RKO (cell line): ENCODE results near the gene HNRNPC.
A peak's percentile ranks its signal among the peaks of the same experiment; 100 is the strongest.
"Not testable (repeated sequence)": the region's sequence is repeated elsewhere in the genome, so short reads cannot be mapped to it uniquely, and the experiment has no call there.

Source experiments
- DNase-seq: peaks from one replicate; pipeline ENCODE4 v3.0.0-alpha.2; 2016; ENCODE audit warnings: low spot score

Gene HNRNPC

DNA sequence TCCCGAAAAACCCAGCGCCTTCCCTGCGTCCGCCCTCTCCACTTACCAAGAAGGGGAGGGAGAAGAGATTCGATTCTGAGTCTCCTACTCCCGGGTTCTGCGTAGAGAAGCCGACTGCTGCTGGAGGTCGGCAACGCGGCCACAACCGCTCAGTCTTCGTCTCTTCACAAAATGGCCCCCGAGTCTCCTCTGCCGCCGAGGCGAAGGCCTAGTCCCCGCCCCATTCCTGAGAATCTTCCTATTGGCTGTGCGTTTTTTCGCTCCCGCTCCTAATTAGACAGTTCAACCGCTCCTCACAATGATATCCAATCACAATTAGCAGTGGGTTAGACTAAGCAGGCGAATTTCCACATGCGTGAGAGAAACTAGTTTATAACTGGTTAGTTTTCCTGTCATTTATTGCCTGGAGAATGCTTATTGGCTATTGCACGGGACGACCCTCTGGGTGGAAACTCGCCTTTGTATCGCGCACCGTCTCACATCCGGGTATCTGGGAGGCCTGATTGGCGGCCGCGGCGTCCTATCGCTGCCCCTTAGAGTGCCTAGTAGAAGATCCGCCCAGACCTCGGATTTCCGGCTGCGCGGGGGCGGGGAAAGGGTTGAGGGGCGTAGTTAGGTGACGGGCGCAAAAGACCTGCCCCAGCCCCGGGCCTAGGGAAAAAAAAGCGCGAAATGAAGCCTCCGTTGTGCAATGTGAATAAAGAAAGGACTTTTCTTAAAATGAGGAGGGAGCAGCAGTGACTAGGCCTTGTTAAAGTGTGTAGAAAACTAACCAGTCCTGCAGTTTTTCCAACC, at the start of gene HNRNPC:
Gene HNRNPC (minus strand): TSS at position 191 of the 795 bp plus-strand sequence. CDS start 35,249 bp downstream, outside the sequence.
- DNase-seq: peak; percentile 100

DNA sequence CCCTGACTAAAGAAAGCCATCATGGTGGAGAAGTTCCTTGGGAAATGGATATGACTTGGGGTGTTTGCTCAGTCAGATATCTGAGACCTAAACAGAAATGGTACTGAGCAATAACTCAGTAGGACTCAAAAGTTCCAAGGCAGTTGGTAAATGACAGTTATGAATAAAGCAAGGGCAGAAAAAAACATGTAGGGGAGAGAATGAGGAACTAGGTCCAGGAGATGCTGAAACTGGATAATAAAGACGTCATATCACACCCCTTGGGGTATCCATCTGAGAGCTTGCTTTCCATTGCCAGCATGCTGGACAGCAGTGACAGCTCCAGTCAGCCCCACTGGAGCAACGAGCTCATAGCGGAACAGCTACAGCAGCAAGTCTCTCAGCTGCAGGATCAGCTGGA, 48.2 kb upstream of the HNRNPC start:
- no peak for DNase-seq

DNA sequence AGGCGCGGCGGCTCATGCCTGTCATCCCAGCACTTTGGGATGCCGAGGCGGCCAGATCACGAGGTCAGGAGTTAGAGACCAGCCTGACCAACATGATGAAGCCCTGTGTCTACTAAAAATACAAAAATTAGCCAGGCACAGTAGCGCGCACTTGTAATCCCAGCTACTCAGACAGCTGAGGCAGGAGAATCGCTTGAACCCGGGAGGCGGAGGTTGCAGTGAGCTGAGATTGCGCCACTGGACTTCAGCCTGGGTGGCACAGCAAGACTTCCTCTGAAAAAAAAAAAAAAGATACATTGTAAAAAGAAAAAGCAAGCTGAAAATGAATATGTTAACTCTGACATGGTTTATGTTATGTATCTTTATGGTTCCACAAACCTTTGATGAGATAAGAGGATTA, 44.3 kb upstream of the HNRNPC start:
- no peak for DNase-seq

DNA sequence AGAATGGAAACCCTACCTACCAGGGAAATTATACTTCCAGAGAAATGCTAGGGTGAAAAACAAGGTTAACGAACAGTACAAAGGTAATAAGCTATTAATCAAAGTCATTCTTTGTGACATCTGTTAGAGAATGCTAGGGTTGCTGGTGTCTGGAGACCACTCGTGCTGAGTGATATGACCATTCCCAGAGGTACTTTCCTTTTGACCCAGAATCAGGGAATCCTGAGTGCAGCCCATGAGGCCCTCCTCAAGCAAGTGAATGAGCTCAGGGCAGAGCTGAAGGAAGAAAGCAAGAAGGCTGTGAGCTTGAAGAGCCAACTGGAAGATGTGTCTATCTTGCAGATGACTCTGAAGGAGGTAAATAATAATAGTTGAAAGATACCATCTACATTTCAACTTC, 42.4 kb upstream of the HNRNPC start:
- DNase-seq: no peak

DNA sequence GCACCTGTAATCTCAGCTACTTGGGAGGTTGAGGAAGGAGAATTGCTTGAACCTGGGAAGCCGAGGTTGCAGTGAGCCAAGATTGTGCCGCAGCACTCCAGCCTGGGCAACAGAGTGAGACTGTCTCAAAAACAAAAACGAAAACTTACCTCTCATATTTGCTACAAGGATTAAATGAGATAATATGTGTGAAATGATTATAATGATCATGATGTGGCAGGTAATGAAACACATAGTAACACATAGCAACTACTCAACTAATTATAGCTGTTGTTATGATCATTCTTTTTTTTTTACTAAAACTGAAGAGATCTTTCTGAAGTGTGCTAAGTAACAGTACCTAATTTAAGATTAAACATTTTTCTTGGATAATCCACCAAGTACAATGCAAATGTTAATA, 40.7 kb upstream of the HNRNPC start:
- no peak for DNase-seq

DNA sequence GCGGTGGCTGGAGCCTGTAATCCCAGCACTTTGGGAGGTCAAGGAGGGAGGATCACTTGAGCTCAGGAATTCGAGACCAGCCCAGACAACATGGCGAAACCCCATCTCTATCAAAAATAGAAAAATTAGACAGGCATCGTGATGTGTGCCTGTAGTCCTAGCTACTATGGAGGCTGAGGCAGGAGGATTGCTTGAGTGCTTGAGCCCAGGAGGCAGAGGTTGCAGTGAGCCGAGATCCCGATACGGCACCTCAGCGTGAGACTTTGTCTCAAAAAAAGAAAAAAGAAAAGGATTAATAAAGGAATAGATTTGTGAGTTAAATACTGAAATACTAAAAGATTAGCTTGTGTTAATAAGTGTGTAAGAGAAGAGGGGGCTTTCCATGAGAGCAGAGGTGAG, 40.0 kb upstream of the HNRNPC start:
- DNase-seq: no peak

DNA sequence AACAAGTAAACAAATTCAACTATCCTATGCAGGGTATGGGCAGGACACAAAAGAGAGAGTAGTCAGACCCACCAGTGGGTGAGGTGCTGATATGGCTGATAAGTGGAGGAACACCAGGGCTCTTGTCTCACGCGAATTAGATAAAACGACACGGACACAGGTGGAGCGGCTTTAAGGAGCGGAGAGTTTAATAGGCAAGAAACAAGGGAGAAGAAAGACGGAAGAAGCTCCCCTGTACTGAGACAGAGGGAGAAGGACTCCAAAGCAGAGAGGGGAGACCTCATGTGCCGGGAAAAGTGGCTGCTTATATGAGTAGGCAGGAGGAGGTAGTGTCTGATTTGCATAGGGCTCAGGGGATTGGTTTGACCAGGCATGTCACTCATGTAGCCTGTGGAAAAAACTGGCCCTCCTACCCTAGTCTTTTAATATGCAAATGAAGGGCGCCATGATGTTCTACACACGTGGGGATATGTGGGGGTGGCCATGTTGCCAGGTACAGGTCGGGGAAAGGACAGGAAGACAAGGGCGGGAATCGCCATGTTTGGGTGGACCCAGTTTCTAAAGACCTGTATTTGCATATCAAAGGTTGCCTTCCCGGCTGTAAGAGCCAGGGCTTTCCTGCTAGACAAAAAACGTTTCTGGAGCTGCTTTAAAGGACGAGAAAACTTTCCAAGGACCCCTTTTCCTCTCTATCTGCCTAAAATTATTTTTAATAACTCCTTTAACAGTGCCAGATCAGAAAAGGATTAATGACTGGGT, 39.4 kb upstream of the HNRNPC start:
- DNase-seq: peak; percentile 22

DNA sequence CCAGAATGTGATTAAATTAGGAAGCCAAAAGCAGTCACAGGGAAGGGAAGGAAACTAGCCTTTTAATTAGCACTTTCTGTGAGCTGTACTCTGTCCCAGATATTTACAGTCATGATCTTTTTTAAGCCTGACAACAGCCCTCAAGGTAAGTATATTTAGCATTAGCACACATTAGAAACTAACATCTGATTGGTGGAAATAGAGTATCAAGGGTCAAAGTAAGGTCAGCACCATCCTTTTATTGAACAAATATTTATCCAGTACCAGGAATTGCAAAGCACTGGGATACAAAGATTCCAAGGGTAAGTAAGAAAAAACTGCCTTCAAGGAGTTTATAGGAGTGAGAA, 38.9 kb upstream of the HNRNPC start:
- no peak for DNase-seq

DNA sequence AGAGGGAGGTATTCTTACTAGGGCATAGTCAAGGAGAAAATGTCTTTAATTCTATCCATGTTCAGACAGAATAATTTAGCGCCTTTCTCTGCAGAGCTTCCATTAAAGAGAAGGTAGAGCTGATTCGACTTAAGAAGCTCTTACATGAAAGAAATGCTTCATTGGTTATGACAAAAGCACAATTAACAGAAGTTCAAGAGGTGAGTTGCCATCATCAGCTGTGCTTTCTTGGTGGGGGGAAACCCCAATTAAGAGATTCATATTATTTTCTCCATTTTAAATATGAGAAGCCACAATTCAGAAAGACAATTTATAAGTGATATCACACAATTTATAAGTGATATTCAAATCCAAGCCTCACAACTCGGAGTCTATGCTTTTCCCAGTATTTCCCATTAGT, 38.4 kb upstream of the HNRNPC start:
- DNase-seq: no peak

DNA sequence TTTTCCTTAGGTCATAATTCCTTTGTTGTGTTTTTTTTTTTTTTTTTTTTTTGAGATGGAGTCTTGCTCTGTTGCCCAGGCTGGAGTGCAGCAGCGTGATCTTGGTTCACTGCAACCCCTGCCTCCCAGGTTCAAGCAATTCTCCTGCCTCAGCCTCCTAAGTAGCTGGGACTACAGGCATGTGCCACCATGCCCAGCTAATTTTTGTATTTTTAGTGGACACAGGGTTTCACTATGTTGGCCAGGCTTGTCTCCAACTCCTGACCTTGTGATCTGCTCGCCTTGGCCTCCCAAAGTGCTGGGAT, 33.5 kb upstream of the HNRNPC start:
- not testable (repeated sequence) for DNase-seq

DNA sequence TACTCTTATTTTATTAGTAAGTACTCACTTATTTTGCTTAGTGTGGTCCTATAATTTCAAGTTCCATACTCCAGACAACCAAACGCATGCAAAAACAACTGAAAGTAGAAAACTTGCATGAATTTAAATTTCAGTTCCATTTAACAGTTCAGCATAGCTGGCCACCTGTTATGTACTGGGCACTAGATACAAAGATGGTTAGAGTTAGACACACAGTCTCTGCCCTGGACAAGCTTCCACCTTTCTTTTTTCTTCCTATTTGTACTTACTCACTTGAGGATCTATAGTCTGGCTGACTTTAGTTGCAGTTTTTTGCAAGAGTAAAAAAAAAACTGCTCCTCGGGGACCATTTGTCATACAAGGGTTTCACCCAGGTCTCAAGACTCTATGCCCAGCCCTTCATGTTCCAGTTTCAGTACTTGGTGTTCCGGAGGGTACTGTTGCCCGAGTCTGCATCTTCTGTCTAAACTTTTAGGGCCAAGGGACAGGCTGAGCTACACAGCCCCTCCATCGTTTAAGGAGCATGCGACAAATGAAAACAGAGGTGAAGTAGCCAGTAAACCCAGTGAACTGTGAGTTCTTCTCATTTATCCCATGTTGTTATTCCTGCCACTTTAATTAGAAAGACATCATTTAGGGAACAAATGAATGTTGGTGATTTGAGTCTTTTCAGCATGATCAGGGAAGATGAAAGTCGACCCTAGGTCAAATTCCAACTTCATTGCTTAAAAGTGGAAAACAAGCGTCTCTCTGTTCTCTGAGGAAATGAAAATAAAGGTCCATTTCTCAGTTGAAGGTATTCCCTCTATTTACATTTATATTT, 33.0 kb upstream of the HNRNPC start:
- no peak for DNase-seq

DNA sequence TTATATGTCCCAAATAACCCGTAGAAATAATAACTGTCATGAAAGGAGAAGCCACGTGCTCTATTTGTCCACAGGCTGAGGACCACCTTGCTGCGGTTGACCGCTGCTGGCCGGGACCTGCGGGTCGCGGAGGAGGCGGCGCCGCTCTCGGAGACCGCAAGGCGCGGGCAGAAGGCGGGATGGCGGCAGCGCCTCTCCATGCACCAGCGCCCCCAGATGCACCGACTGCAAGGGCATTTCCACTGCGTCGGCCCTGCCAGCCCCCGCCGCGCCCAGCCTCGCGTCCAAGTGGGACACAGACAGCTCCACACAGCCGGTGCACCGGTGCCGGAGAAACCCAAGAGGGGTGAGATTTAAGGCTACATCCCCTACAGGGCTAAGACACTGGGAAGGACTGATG, 31.6 kb upstream of the HNRNPC start:
- no peak for DNase-seq

DNA sequence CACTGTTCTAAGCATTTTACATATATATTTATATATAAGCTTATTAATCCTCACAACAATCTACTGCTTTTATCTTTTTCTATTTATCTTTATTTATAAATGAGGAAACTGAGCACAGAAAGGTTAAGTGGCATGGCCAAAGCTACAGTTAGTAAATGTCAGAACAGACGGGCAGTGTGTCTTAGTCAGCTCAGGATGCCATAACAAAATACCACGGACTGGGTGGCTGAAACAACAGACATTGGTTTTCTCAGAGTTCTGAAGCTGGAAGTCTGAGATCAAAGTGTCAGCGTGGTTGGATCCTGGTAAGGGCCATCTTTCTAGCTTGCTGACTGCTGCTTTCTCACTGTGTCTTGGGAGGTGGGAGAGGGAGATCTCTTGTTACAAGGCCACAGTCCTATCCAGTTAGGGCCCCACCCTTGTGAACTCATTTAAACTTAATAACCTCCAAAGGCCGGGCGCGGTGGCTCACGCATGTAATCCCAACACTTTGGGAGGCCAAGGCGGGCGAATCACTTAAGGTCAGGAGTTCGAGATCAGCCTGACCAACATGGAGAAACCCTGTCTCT, 30.4 kb upstream of the HNRNPC start:
- no peak for DNase-seq

DNA sequence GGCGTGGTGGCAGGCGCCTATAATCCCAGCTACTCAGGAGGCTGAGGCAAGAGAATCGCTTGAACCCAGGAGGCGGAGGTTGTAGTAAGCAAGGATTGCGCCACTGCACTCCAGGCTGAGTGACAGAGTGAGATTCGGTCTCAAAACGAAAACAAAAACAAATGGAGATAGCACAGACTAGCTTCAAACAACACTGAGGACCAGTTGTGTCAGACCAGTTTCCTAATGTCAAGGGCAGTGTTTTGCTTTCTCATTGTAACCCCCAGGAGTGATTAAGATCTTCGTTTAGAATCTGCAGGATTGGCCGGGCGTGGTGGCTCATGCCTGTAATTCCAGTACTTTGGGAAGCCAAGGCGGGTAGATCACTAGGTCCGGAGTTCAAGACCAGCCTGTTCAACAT, 29.1 kb upstream of the HNRNPC start:
- no peak for DNase-seq

DNA sequence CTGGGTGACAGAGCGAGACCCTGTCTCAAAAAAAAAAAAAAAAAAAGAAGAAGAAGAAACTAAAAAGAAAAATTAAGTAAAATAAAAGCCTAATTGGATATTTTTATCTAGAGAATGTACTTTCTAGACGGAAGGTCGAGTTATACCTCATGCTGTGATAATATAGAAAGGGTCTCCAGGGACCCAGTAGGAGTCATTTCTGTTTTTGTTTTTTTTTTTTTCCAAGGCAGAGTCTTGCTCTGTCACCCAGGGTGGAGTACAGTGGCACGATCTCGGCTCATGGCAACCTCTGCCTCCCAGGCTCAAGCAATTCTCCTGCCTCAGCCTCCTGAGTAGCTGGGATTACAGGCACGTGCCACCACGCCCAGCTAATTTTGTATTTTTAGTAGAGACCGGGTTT, 24.8 kb upstream of the HNRNPC start:
- not testable (repeated sequence) for DNase-seq

DNA sequence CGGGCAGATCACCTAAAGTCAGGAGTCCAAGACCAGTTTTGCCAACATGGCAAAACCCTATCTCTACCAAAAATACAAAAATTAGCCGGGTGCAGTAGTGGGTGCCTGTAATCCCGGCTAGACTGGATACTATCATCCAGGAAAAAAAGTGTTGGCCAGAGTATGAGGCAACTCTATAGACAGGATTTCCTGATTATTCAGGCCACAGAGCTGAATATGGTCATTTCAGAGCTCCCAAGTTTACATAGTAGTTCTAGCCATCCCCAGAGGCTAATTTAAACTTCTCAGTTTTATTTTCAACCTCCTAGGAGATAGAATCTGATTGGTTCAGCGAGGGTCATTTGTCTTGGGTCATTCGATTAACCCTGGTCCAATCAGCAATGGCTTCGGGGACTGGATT, 17.9 kb upstream of the HNRNPC start:
- DNase-seq: no peak

DNA sequence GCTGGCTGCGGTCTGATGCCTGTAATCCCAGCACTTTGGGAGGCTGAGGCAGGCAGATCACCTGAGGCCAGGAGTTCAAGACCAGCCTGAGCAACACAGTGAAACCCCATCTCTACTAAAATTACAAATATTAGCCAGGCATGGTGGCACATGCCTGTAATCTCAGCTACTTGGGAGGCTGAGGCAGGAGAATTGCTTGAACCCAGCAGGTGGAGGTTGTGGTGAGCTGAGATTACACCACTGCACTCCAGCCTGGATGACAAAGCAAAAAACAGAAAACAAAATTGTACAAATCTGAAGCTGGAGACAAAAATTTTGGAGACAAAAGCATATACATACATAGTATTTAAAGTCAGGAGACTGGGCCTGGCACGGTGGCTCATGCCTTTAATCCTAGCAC, 17.3 kb upstream of the HNRNPC start:
- DNase-seq: not testable (repeated sequence)

DNA sequence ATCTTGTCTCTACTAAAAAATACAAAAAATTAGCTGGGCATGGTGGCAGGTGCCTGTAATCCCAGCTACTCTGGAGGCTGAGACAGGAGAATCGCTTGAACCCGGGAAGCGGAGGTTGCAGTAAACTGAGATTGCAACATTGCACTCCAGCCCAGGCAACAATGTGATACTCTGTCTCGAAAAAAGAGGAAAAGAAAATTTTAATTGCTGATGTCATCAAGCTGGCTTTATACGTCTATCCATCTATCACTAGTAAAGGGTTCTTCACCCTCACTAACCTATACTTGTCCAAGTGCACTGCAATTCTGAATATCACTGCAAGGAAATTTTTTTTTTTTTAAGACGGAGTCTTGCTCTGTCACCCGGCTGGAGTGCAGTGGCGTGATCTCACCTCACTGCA, 12.7 kb upstream of the HNRNPC start:
- DNase-seq: not testable (repeated sequence)

DNA sequence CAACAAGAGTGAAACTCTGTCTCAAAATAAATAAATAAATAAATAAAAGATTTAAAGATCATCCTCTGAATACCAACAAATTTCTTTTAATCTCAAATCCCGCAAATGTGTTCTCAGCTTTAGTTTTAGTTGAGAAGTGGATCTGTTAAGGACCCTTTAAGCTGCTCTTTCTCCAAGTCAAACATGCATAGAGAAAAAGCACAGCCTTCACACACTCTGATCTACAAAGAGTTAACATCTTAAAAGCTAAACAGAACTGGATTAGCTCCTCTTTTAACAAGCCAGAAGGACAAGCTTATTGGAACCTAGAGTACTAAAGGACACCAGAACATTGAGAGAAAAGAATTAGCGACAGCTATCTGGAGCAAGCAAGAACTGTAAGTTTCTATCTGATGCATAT, 10.5 kb upstream of the HNRNPC start, which contains the start of gene RPGRIP1:
Gene RPGRIP1 (plus strand): TSS at position 301 of the 400 bp plus-strand sequence. CDS start 7,894 bp downstream, outside the sequence.
- DNase-seq: no peak

DNA sequence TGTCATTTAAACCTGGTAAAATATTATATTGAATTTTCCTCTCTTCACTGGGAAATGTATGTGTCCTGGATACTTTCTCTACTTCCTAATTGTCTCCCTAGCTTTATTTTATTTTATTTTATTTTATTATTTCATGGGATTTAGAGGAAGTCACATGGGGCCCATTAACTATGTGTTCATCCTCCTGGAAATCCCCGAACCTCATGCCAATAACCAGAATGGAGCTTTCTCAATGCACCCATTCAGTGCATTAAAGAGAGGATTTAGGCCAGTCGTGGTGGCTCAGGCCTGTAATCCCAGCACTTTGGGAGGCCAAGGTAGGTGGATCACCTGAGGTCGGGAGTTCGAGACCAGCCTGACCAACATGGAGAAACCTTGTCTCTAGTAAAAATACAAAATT, 9.4 kb upstream of the HNRNPC start:
- DNase-seq: no peak

DNA sequence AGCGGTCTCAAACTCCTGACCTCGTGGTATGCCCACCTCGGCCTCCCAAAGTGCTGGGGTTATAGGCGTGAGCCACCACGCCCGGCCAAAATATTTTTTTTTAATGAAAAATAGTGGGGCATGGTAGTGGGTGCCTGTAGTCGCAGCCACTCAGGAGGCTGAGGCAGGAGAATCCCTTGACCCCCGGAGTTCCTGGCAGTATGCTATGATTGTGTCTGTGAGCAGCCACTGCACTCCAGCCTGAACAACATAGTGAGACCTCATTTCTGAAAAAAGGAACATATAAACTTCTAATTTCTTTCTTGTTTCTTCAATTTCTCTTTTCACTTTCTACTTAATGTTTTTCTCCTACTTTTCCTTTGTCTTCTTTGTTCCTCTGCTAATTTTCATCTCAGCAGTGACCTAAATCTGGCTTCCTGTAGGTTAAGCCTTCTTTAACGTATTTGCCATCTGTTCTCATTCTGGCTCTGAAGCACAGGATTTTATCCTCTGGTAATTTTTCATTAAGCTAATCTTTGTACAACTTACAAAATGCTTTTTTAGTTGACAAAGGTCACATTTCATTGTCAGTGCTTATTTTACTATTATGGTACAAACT, 6.1 kb upstream of the HNRNPC start:
- no peak for DNase-seq

DNA sequence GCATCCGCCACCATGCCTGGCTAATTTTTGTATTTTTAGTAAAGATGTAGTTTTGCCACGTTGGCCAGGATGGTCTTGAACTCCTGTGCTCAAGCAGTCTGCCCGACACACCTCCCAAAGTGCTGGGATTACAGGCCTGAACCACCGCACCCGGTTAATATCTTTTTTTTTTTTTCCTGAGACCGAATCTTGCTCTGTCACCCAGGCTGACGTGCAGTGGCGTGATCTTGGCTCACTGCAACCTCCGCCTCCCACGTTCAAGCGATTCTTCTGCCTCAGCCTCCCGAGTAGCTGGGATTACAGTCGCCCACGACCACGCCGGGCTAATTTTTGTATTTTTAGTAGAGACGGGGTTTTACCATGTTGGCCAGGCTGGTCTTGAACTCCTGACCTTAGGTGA, 3.4 kb upstream of the HNRNPC start:
- DNase-seq: not testable (repeated sequence)
